ENCODE measurements around the gene SYTL3.

The SYTL3 gene

GRCh38 chr6:158703111-158703836, 53.4 kb downstream of the SYTL3 start:
- no peak for DNase-seq

- peak; percentile 62 for DNase-seq
Observed at GRCh38 chr6:158703837-158704822, 54.3 kb downstream of the SYTL3 start.

DNA sequence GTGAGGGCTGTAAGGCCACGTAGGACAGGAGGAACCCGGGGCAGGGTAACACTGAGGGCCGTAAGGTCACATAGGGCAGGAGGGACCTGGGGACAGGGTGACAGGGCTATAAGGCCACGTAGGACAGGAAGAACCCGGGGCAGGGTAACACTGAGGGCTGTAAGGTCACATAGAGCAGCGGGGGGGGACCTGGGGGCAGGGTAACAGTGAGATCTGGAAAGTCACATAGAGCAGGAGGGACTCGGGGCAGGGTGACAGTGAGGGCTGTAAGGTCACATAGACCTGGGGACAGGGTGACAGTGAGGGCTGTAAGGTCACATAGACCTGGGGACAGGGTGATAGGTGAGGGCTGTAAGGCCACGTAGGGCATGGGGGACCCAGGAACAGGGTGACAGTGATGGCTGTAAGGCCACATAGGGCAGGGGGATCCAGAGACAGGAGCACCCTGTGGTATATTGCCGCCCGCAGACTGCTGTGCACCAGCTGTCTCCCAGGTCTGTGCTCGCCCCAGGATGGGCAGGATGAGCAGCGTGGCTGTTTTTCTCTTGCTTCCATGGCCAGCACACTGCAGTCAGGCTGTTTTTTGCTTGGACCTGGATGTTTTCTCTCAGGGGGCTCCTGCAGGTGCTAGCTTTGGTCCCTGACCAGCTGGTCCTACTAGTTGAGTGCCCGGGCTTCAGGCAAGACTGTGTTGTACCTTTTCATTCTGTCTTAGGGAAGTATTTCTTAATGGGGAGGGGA, 55.7 kb downstream of the SYTL3 start:
- DNase-seq = no peak

GRCh38 chr6:158706369-158706982, 56.6 kb downstream of the SYTL3 start:
- DNase-seq = no peak

GRCh38 chr6:158707120-158707820, 57.4 kb downstream of the SYTL3 start:
- DNase-seq = no peak

GRCh38 chr6:158707821-158708195, 58.0 kb downstream of the SYTL3 start:
- no peak for DNase-seq

- no peak for DNase-seq
Observed at GRCh38 chr6:158708239-158708638, 58.4 kb downstream of the SYTL3 start.

GRCh38 chr6:158709809-158710208, 60.0 kb downstream of the SYTL3 start:
- DNase-seq = no peak

DNA sequence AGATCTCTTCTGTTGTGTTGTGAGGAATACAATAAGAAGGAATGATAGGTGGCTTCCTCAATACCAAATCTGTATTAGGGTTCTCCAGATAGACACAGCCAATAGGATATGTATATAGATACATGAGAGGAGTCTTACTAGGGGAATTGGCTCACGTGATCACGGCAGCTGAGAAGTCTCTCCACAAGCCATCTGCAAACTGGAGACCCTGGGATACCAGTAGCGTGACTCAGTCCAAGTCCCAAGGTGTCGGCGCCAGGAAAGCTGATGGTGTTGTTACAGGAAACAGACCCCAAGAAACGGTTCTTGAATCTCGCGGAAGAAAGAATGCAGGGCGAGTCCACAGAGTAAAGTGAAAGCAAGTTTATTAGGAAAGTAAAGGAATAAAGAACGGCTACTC, 61.4 kb downstream of the SYTL3 start:
- DNase-seq = no peak

DNA sequence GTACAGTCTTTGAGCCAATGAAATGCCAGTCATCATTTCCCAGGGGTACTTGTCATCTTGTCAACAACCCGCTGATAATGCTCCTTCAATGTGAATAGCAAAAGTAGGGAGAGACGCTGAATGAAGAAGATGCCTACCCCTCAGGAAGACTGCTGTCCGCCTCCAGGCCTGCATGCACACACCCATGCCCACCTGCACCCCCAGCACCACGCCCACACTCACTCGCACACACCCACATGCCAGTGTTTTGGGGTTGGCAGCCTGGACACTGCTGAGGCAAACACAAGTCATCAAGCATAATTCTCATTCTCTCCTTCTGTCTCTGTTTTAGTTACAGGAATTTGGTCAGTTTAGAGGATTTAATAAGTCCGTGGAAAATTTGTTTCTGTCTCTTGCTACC, 63.6 kb downstream of the SYTL3 start:
- DNase-seq = no peak

- DNase-seq = no peak
Observed at GRCh38 chr6:158714706-158715105, 64.9 kb downstream of the SYTL3 start.

GRCh38 chr6:158715330-158716311, 65.8 kb downstream of the SYTL3 start:
- no peak for DNase-seq

GRCh38 chr6:158717341-158718330, 67.8 kb downstream of the SYTL3 start:
- DNase-seq = no peak

- DNase-seq = no peak
Observed at GRCh38 chr6:158718461-158719046, 68.7 kb downstream of the SYTL3 start.

- DNase-seq = no peak
Observed at GRCh38 chr6:158722176-158722729, 72.4 kb downstream of the SYTL3 start.

DNA sequence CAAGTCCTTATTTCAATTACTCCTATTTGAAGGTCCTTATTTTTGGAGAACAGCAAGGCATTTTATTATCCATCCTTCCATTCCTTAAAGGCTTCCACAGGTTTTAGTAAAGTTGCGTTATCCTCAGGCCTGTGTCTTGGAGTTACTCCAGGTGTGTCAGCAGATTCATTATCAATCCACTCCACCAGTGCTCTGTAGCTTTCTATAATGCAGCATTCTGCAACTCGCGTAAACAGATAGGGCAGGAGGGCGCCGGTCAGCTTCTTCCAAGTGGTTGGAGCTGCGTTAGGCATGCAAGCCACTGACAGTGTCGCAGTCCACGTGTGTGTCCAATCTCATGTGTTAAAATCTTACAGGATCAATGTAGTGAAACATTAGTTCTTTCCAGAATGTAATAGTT, 75.8 kb downstream of the SYTL3 start:
- DNase-seq = no peak

DNA sequence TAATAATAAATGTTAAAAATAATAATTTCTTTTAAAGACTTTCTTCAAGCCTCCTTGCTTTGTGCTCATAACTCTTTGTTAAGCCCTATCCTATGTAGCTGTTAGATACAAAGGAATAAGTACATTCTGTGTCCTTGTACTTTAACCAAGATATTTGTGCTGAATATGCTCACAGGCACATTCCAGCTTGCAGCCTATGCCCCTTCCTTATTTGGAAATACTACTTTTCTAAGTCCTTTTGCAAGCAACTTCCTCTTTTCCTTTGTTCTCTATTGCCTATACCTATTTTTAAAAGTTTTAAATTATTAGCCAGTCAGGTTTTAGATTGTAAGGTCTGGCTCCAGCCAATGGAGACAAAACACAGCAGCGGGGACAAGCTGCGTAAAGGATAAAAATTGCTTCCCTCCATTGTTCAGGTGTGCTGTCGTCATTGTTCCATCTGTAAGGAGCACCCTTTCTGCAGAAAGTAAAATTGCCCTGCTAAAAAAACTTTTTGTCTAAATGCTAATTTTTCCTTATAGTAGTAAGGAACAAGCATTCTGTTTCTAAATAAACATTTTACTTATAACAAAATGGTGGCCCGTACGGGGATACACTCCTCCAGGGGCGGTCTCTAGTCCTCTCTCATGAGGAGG, 80.2 kb downstream of the SYTL3 start:
- no peak for DNase-seq

- DNase-seq = no peak
Observed at GRCh38 chr6:158730541-158730907, 80.7 kb downstream of the SYTL3 start.

DNA sequence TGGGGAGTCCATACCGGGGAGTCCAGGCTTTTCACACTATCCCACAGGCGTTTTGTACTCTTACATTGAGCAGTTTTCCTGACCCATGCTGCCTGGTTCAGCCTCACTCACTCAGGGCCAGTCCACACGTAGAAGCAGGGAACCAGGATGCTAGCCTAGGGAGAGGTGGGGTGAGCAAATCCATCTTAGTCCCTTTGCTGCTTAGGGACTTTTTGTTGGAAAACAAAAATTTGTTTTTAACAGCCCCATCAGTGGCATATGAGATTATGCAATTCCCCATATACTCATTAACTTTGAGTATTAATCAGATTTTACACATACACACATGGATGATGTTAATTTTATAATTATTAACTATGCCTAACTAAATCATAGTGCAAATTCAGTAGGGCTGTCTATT, 85.2 kb downstream of the SYTL3 start:
- no peak for DNase-seq
